HFF-Myc (cell line): ENCODE results near the gene ABCA4.

Source experiments
- DNase-seq: peaks from one replicate; pipeline ENCODE4 v3.0.0-alpha.2; 2011; ENCODE audit warnings: low read depth; ENCODE audit errors: extremely low read depth
- H3K4me3 ChIP-seq: replicated peaks from 2 replicates; pipeline ENCODE4 v1.5.1; 2011; ENCODE audit warnings: low read depth, mild to moderate bottlenecking, control low read depth, low read length
- CTCF ChIP-seq: IDR thresholded peaks from 2 replicates; pipeline ENCODE4 v1.5.1; 2012; ENCODE audit warnings: mild to moderate bottlenecking, low read depth, low read length, control low read depth; ENCODE audit errors: missing control alignments

ABCA4 gene

GRCh38 chr1:94100785-94101612 is 19.9 kb downstream of the ABCA4 start:
- no peak overlapping the region for H3K4me3 ChIP-seq

GRCh38 chr1:94100129-94100784 is 20.7 kb downstream of the ABCA4 start:
- TF ChIP-seq CTCF = no peak
- DNase-seq = no peak
- no peak overlapping the region for H3K4me3 ChIP-seq

More at GRCh38 chr1:94100785-94101612, 19.9 kb downstream of the ABCA4 start:
- no peak for DNase-seq
- TF ChIP-seq CTCF = no peak

- no peak for TF ChIP-seq CTCF
- DNase-seq = no peak
Measured at GRCh38 chr1:94099303-94099702, 21.6 kb downstream of the ABCA4 start.

GRCh38 chr1:94098585-94099111 is 22.3 kb downstream of the ABCA4 start:
- DNase-seq = no peak
- H3K4me3 ChIP-seq = no peak overlapping the region
- TF ChIP-seq CTCF = no peak

More at GRCh38 chr1:94099303-94099702, 21.6 kb downstream of the ABCA4 start:
- H3K4me3 ChIP-seq = no peak overlapping the region

GRCh38 chr1:94096797-94097549 is 24.0 kb downstream of the ABCA4 start:
- no peak for TF ChIP-seq CTCF
- DNase-seq = no peak
- H3K4me3 ChIP-seq = no peak overlapping the region

- H3K4me3 ChIP-seq = no peak overlapping the region
- TF ChIP-seq CTCF = no peak
- no peak for DNase-seq
Measured at GRCh38 chr1:94095744-94096469, 25.0 kb downstream of the ABCA4 start.
